Loucy (cell line): ENCODE results near the gene EBLN1.

Experiments
- H2AFZ ChIP-seq: fragments of 200-600 bp; sonication (generic); 2 replicates; pipeline ENCODE4 v1.6.0; 2016; ENCODE audit warnings: antibody characterized with exemption, mild to moderate bottlenecking, low read length, moderate library complexity
- H3F3A ChIP-seq: fragments of 200-600 bp; 2 replicates; pipeline ENCODE4 v1.6.0; 2016; ENCODE audit warnings: antibody characterized with exemption, low read depth, mild to moderate bottlenecking
- H3K27me3 ChIP-seq: fragments of 200-600 bp; sonication (generic); 2 replicates; pipeline ENCODE4 v1.6.1; 2014; ENCODE audit warnings: low read length, mild to moderate bottlenecking; ENCODE audit not compliant: insufficient read depth, poor library complexity, severe bottlenecking
- H3K36me3 ChIP-seq: fragments of 200-600 bp; sonication (generic); 2 replicates; pipeline ENCODE4 v1.6.1; 2016; ENCODE audit warnings: low read length; ENCODE audit not compliant: insufficient read depth
- H3K4me1 ChIP-seq: fragments of 200-600 bp; sonication (generic); 2 replicates; pipeline ENCODE4 v1.5.1; 2014; ENCODE audit warnings: low read length, mild to moderate bottlenecking; ENCODE audit not compliant: insufficient read depth, poor library complexity, severe bottlenecking
- H3K4me2 ChIP-seq: fragments of 200-600 bp; sonication (generic); 2 replicates; pipeline ENCODE4 v1.6.0; 2014; ENCODE audit warnings: antibody characterized with exemption, low read length, low read depth, mild to moderate bottlenecking; ENCODE audit not compliant: poor library complexity, severe bottlenecking
- H3K4me3 ChIP-seq: fragments of 200-600 bp; sonication (generic); 2 replicates; pipeline ENCODE4 v1.5.1; 2014; ENCODE audit warnings: low read length, mild to moderate bottlenecking, mixed read lengths; ENCODE audit not compliant: poor library complexity, severe bottlenecking
- H3K79me2 ChIP-seq: fragments of 200-600 bp; sonication (generic); 2 replicates; pipeline ENCODE4 v1.6.1; 2014; ENCODE audit warnings: low read length; ENCODE audit not compliant: insufficient read depth
- H3K9ac ChIP-seq: fragments of 200-600 bp; sonication (generic); 2 replicates; pipeline ENCODE4 v1.6.0; 2014; ENCODE audit warnings: mild to moderate bottlenecking, low read depth, low read length, moderate library complexity; ENCODE audit not compliant: poor library complexity, severe bottlenecking
- H3K9me2 ChIP-seq: fragments of 200-600 bp; sonication (generic); replicated peaks from 2 replicates; pipeline ENCODE4 v1.6.1; 2016; ENCODE audit warnings: low read depth, low read length, mixed read lengths
- H3K9me3 ChIP-seq: fragments of 200-600 bp; sonication (generic); 2 replicates; pipeline ENCODE4 v1.6.1; 2014; ENCODE audit warnings: mild to moderate bottlenecking, antibody characterized with exemption, low read length, low read depth; ENCODE audit not compliant: insufficient read depth
- H4K20me1 ChIP-seq: fragments of 200-600 bp; sonication (generic); 2 replicates; pipeline ENCODE4 v1.6.0; 2014; ENCODE audit warnings: antibody characterized with exemption, low read length, mild to moderate bottlenecking; ENCODE audit not compliant: insufficient read depth, poor library complexity, severe bottlenecking
- CTCF ChIP-seq: fragments of 200-600 bp; sonication (generic); conservative IDR thresholded peaks from 2 replicates; pipeline ENCODE4 v1.5.1; 2014; ENCODE audit warnings: mild to moderate bottlenecking, antibody characterized with exemption, low read length
- EZH2phosphoT487 ChIP-seq: fragments of 200-600 bp; IDR thresholded peaks from 2 replicates; pipeline ENCODE4 v1.6.1; 2018; ENCODE audit warnings: antibody characterized with exemption, mild to moderate bottlenecking, moderate library complexity, borderline replicate concordance

EBLN1 gene

GRCh38 chr10:22185586-22185985 is 32.2 kb downstream of the EBLN1 start:
- Histone ChIP-seq H3K9ac (no peak overlapping the region), H2AFZ (no peak overlapping the region), H3K4me1 (no peaks in the 10 kb centered on the region), H3F3A (no peaks in the 10 kb centered on the region), H3K79me2 (no peaks in the 10 kb centered on the region), H3K4me3 (no peak overlapping the region), H3K27me3 (no peaks in the 10 kb centered on the region), H3K9me2 (no peaks in the 10 kb centered on the region), H3K9me3 (0 out of 2 replicates have a peak, but pooled peaks cover 3% of the 10 kb centered on the region), H3K36me3 (no peaks in the 10 kb centered on the region), H4K20me1 (no peaks in the 10 kb centered on the region), H3K4me2 (no peak overlapping the region)
- no peak for TF ChIP-seq EZH2phosphoT487
- TF ChIP-seq CTCF: no peak

DNA sequence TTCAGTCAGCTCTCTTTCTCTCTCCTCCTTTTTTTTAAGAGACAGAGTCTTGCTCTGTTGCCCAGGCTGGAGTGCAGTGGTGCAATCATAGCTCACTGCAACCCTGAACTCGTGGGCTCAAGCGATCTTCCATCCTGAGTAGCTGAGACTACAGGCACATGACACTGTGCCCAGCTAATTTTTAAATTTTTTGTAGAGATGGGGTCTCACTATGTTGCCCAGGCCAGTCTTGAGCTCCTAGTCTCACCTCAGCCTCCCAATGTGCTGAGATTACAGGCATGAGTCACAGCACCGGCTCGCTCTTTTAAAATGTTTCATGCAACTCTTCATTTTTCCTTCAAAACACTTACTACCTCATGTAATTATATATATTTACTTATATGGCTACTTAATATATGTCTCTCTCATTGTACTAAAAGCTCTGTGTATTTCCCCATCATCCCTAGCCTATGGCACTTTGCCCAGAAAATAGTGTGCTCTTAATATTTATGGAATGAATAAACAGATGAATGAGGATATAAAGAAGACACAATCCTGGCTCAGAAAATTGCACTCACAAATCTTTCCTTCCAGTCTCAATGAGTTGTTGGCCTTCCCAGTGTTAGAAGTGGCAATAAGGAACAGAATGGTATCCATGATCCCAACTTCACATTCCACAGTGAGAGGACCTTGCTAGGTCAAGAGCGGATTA is 33.9 kb downstream of the EBLN1 start:
- H3K4me3 ChIP-seq: no peak overlapping the region
- no peaks in the 10 kb centered on the region for H4K20me1 ChIP-seq
- TF ChIP-seq CTCF: no peak
- no peak for TF ChIP-seq EZH2phosphoT487
- no peaks in the 10 kb centered on the region for H3F3A ChIP-seq
- H3K79me2 ChIP-seq: no peaks in the 10 kb centered on the region
- 0 out of 2 replicates have a peak, but pooled peaks cover 6% of the 10 kb centered on the region for H3K9me3 ChIP-seq
- no peak overlapping the region for H3K9ac ChIP-seq
- no peaks in the 10 kb centered on the region for H3K27me3 ChIP-seq
- no peaks in the 10 kb centered on the region for H3K9me2 ChIP-seq
- H3K4me2 ChIP-seq: no peak overlapping the region
- H3K4me1 ChIP-seq: no peaks in the 10 kb centered on the region
- H2AFZ ChIP-seq: no peak overlapping the region
- no peaks in the 10 kb centered on the region for H3K36me3 ChIP-seq

DNA sequence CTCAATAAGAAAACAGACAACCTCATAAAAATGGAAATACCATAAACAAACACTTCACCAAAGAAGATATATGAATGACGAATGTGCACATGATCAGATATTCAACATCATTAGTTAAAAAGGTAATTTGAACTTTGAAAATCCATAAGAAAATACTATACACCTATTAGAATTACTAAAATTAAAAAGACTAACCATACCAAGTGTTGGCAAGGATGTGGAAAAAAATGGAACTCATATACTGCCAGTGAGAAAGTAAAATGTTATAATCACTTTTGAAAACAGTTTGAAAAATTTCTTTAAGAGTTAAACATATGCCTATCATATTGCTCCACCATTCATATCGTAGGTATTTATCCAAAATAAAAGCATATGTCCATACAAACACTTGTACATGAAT is 37.1 kb downstream of the EBLN1 start:
- H2AFZ ChIP-seq: no peak overlapping the region
- H3K79me2 ChIP-seq: no peaks in the 10 kb centered on the region
- H3K4me1 ChIP-seq: no peaks in the 10 kb centered on the region
- no peaks in the 10 kb centered on the region for H3K27me3 ChIP-seq
- H3K9me3 ChIP-seq: 0 out of 2 replicates have a peak, but pooled peaks cover 6% of the 10 kb centered on the region
- H4K20me1 ChIP-seq: no peaks in the 10 kb centered on the region
- H3K36me3 ChIP-seq: no peaks in the 10 kb centered on the region
- H3K9ac ChIP-seq: no peak overlapping the region
- H3F3A ChIP-seq: no peaks in the 10 kb centered on the region
- no peak overlapping the region for H3K4me2 ChIP-seq
- no peak overlapping the region for H3K4me3 ChIP-seq
- H3K9me2 ChIP-seq: no peaks in the 10 kb centered on the region
- TF ChIP-seq CTCF (no peak), EZH2phosphoT487 (no peak)
